ENCODE data around the gene LRRC56. TPM values are rescaled to one million over a fixed set of nuclear protein-coding genes. Genes with fewer than 3 reads are reported as not detected.

The LRRC56 gene
- total RNA-seq, 1 experiment from 2014 or later = 3.4 TPM

GRCh38 chr11:501001-501682, 36.2 kb upstream of the LRRC56 start:
- Histone ChIP-seq H2BK5ac (ENCODE audit: insufficient read length, low read length) (no peak overlapping the region), H3K27ac (ENCODE audit: insufficient read length, low read depth, low read length) (no peak overlapping the region), H3K79me2 (ENCODE audit: insufficient read depth, low read length) (peaks cover 2% of the 10 kb centered on the region; the same call in 1 of the 2 replicates), H3K9ac (ENCODE audit: extremely low read depth, insufficient read length, low read length) (no peak overlapping the region), H3T11ph (ENCODE audit: low read length) (no peak overlapping the region), H4K20me1 (ENCODE audit: control insufficient read depth, insufficient read depth, insufficient read length) (no peaks in the 10 kb centered on the region), H3K23ac (ENCODE audit: insufficient read length, low read depth, low read length) (no peak overlapping the region), H3K27me3 (ENCODE audit: insufficient read depth, low read length) (no peaks in the 10 kb centered on the region), H4K5ac (ENCODE audit: insufficient read length, low read depth, low read length) (no peak overlapping the region), H3K4me2 (ENCODE audit: insufficient read depth, insufficient read length, low read length) (no peak overlapping the region), H2BK20ac (ENCODE audit: low read depth, low read length, poor library complexity, severe bottlenecking) (no peak overlapping the region), H3K4ac (ENCODE audit: low read depth, low read length) (no peak overlapping the region), H2BK12ac (ENCODE audit: insufficient read length, low read depth, low read length) (no peak overlapping the region), H4K8ac (replicated peaks; ENCODE audit: insufficient read length, low read depth, low read length) (no peak overlapping the region), H2AK5ac (ENCODE audit: insufficient read length, low read length) (no peak overlapping the region), H2AFZ (ENCODE audit: low read length) (no peak overlapping the region), H3K56ac (ENCODE audit: insufficient read length, low read depth, low read length) (no peak overlapping the region), H3K79me1 (ENCODE audit: insufficient read depth, low read depth, low read length, poor library complexity, severe bottlenecking) (no peaks in the 10 kb centered on the region), H3K14ac (ENCODE audit: insufficient read depth, low read length) (no peak overlapping the region), H2BK15ac (ENCODE audit: low read depth, low read length) (no peak overlapping the region), H4K91ac (ENCODE audit: insufficient read length, low read depth, low read length) (no peak overlapping the region), H3K9me3 (ENCODE audit: control insufficient read depth, low read depth, low read length) (no peaks in the 10 kb centered on the region), H3K23me2 (ENCODE audit: insufficient read length, low read depth, low read length, poor library complexity, severe bottlenecking) (peaks cover 6% of the 10 kb centered on the region), H2BK120ac (ENCODE audit: low read depth, low read length, poor library complexity, severe bottlenecking) (no peak overlapping the region), H3K18ac (ENCODE audit: insufficient read length, low read depth, low read length) (no peak overlapping the region), H3K4me1 (ENCODE audit: insufficient read depth, low read length) (no peaks in the 10 kb centered on the region)
- peaks cover 12% of the 10 kb centered on the region in 2 experiments for H3K9me3 Mint-ChIP-seq
- H3K36me3 Mint-ChIP-seq (ENCODE audit: insufficient read depth in 1 of 3, low read depth in 3 of 3) = peaks cover 34 to 58% (median 49%) of the 10 kb centered on the region in 3 experiments
- no peak for DNase-seq
- peak overlapping the region in 1 of 2 experiments; percentile 23; a peak in 1 of 5 replicates for H3K4me3 Mint-ChIP-seq
- TF ChIP-seq, protein P1, sequence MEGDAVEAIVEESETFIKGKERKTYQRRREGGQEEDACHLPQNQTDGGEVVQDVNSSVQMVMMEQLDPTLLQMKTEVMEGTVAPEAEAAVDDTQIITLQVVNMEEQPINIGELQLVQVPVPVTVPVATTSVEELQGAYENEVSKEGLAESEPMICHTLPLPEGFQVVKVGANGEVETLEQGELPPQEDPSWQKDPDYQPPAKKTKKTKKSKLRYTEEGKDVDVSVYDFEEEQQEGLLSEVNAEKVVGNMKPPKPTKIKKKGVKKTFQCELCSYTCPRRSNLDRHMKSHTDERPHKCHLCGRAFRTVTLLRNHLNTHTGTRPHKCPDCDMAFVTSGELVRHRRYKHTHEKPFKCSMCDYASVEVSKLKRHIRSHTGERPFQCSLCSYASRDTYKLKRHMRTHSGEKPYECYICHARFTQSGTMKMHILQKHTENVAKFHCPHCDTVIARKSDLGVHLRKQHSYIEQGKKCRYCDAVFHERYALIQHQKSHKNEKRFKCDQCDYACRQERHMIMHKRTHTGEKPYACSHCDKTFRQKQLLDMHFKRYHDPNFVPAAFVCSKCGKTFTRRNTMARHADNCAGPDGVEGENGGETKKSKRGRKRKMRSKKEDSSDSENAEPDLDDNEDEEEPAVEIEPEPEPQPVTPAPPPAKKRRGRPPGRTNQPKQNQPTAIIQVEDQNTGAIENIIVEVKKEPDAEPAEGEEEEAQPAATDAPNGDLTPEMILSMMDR (conservative IDR thresholded peaks at IDR 0.05) = no peak
- peaks cover 4% of the 10 kb centered on the region; the same call in 1 of the 2 replicates for H3K27me3 Mint-ChIP-seq (ENCODE audit: low read depth)
- H3K27ac Mint-ChIP-seq = no peak overlapping the region
- WGBS (ENCODE audit: extremely low coverage, insufficient read length, low lambda C conversion rate) = no CpG with 5 or more reads among the region's 24 CpGs
- peaks cover 3 to 6% of the 10 kb centered on the region in 2 experiments; a peak in 2 of 4 replicates for H3K4me1 Mint-ChIP-seq
